ENCODE data around the gene MSRB3. TPM values are rescaled to one million over a fixed set of nuclear protein-coding genes. Genes with fewer than 3 reads are reported as not detected.

MSRB3 gene
- total RNA-seq, 1 experiment from 2014 or later: 1.4 TPM

DNA sequence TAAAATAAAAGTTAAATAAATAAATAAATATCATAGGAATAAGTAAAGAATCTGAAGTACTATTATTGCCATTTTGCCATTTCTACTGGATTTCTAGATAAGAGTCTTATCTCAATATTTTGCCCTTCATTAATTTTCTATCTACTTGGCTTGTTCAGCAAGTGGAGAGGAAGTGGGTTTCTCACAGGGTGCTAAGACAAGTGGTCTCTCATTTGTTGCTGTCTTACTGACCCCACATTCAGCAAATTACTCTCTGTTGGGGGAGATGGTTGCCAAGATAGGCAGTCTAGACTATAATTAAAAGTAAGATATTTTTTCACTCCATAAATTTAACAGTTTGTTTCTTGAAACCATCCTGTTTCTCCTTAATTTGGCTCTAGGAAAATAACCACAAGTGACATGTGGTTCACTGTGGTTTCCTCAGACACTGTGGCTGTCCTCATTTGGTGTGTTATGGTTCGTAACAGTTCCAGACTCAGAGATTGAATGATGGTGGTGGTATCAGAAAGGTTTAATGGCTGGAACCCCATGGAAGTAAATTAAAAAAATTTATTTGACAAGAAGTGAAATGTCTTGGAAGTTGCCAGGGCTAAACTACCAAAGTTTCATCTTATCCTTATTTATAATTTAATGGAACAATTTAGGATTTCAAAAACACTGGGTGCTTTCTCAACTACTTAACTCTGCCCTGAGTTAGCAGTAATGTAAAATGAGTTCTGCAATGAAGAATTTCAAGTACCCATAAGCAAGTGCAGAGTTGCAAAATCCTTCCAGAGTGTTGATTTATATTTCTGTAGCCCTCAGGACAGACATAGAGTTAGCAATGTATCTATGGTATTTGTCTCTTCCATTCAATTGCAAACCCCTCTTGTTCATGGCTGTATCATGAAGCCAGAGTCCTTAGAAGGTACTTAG lies 214.8 kb downstream of the MSRB3 start:
- Mint-ChIP-seq H3K27me3 (ENCODE audit: unreplicated experiment) (no peaks in the 10 kb centered on the region), H3K36me3 (ENCODE audit: insufficient read depth, unreplicated experiment) (no peaks in the 10 kb centered on the region), H3K4me3 (ENCODE audit: low read depth, unreplicated experiment) (no peak overlapping the region), H3K4me1 (ENCODE audit: low read depth, unreplicated experiment) (peaks cover 52% of the 10 kb centered on the region), H3K27ac (ENCODE audit: unreplicated experiment) (no peak overlapping the region), H3K9me3 (ENCODE audit: low read depth, unreplicated experiment) (peaks cover 5% of the 10 kb centered on the region)
- intact Hi-C loops (cut with micrococcal nuclease; ENCODE audit: unreplicated experiment): no loop called here
- no TSS peak for BruUV-seq (replicated peaks)
- CTCF ChIA-PET: no interaction called here
- TF ChIP-seq, protein P1, sequence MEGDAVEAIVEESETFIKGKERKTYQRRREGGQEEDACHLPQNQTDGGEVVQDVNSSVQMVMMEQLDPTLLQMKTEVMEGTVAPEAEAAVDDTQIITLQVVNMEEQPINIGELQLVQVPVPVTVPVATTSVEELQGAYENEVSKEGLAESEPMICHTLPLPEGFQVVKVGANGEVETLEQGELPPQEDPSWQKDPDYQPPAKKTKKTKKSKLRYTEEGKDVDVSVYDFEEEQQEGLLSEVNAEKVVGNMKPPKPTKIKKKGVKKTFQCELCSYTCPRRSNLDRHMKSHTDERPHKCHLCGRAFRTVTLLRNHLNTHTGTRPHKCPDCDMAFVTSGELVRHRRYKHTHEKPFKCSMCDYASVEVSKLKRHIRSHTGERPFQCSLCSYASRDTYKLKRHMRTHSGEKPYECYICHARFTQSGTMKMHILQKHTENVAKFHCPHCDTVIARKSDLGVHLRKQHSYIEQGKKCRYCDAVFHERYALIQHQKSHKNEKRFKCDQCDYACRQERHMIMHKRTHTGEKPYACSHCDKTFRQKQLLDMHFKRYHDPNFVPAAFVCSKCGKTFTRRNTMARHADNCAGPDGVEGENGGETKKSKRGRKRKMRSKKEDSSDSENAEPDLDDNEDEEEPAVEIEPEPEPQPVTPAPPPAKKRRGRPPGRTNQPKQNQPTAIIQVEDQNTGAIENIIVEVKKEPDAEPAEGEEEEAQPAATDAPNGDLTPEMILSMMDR (IDR thresholded peaks at IDR 0.05; ENCODE audit: unreplicated experiment): no peak
- no peak for DNase-seq

DNA sequence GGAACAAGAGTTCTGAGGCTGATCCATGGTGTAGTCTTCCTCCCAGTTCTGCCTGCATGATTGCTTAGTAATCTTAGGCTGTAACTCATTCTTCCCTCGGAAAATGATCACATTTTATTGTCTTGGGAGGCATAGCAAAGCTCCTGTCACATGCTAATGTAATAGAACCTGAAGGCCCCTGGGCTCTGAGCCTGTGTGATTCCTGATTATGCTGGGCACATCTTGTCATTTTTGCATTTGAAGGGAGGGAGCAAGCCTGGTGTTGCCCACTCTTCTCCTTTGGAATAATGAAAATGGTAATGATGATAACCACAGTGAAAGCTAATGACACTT lies 215.4 kb downstream of the MSRB3 start:
- TF ChIP-seq, protein P1 (IDR thresholded peaks at IDR 0.05; ENCODE audit: unreplicated experiment): no peak
- H3K9me3 Mint-ChIP-seq (ENCODE audit: low read depth, unreplicated experiment): peaks cover 5% of the 10 kb centered on the region
- no peak overlapping the region for H3K27ac Mint-ChIP-seq (ENCODE audit: unreplicated experiment)
- no peak overlapping the region for H3K4me3 Mint-ChIP-seq (ENCODE audit: low read depth, unreplicated experiment)
- intact Hi-C loops (cut with micrococcal nuclease; ENCODE audit: unreplicated experiment): no loop called here
- no TSS peak for BruUV-seq (replicated peaks)
- peaks cover 45% of the 10 kb centered on the region for H3K4me1 Mint-ChIP-seq (ENCODE audit: low read depth, unreplicated experiment)
- no peak for DNase-seq
- CTCF ChIA-PET: no interaction called here
- H3K27me3 Mint-ChIP-seq (ENCODE audit: unreplicated experiment): no peaks in the 10 kb centered on the region
- H3K36me3 Mint-ChIP-seq (ENCODE audit: insufficient read depth, unreplicated experiment): no peaks in the 10 kb centered on the region

DNA sequence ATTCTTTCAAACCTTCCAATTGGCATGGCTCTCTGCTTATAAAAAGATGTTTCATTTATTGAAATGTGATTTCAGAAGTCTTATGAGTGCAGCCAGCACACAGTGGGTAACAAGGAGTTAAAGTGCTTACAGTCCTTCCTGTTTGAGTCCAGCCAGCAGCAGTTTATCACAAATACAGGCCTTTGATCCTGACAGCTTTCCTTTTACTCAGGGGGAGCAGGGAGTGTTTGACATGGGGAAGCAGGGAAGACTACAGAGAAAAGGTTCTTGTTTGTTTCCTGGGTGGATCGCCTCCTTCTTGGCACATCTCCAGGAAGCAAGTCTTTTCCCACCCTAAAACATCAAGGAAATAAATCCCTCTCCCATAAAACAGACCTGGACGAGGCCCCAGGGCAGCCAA lies 216.1 kb downstream of the MSRB3 start:
- Mint-ChIP-seq H3K36me3 (ENCODE audit: insufficient read depth, unreplicated experiment) (no peaks in the 10 kb centered on the region), H3K4me1 (ENCODE audit: low read depth, unreplicated experiment) (peaks cover 39% of the 10 kb centered on the region), H3K27me3 (ENCODE audit: unreplicated experiment) (no peaks in the 10 kb centered on the region), H3K27ac (ENCODE audit: unreplicated experiment) (no peak overlapping the region), H3K9me3 (ENCODE audit: low read depth, unreplicated experiment) (peaks cover 5% of the 10 kb centered on the region), H3K4me3 (ENCODE audit: low read depth, unreplicated experiment) (no peak overlapping the region)
- no peak for DNase-seq
- BruUV-seq (replicated peaks): no TSS peak
- CTCF ChIA-PET: no interaction called here
- TF ChIP-seq, protein P1 (IDR thresholded peaks at IDR 0.05; ENCODE audit: unreplicated experiment): no peak
- intact Hi-C loops (cut with micrococcal nuclease; ENCODE audit: unreplicated experiment): no loop called here

DNA sequence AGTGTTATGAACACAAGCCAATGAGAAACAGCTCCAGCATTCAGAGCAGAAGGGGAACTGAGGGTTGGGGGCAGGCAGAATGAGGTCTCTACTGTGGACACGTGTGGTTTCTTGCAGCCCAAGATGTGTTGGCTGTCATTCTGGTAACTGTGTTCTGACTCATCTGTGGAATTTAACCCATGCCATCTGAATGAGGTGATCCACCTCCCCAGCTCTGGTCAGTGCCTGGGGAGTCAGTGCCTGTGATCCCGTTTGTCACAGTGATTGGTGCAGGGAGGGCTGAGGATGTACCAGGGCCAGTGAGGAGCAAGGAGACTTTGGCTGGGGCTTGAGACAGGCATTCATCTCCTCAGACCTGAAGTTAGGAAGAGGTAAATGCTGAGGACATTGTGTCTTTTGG lies 216.8 kb downstream of the MSRB3 start:
- Mint-ChIP-seq H3K4me1 (ENCODE audit: low read depth, unreplicated experiment) (peaks cover 37% of the 10 kb centered on the region), H3K27me3 (ENCODE audit: unreplicated experiment) (no peaks in the 10 kb centered on the region), H3K27ac (ENCODE audit: unreplicated experiment) (no peak overlapping the region), H3K36me3 (ENCODE audit: insufficient read depth, unreplicated experiment) (no peaks in the 10 kb centered on the region), H3K9me3 (ENCODE audit: low read depth, unreplicated experiment) (peaks cover 5% of the 10 kb centered on the region), H3K4me3 (ENCODE audit: low read depth, unreplicated experiment) (no peak overlapping the region)
- CTCF ChIA-PET: no interaction called here
- BruUV-seq (replicated peaks): no TSS peak
- DNase-seq: peak; percentile 18
- intact Hi-C loops (cut with micrococcal nuclease; ENCODE audit: unreplicated experiment): no loop called here
- TF ChIP-seq, protein P1 (IDR thresholded peaks at IDR 0.05; ENCODE audit: unreplicated experiment): no peak
